Measurements from ENCODE around the gene PARP6.

DNA sequence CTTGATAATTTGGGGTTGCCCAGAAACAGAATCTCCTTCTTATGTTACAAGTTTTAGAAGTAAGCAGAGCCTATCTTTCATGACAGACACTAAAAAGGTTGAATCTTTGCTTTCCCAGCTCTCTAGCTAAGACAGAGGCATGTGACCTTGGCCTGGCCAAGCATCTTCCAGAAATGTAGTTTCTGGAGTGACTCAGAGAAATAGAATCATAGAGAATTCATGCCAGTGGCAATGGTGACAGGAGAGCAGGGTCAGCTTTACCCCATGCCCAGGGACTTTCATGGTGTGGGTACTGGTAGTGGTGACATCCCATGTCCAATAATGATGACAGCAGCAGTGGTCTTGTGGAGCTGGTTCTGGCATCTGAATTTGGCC, 4.0 kb upstream of the PARP6 start:
- TF ChIP-seq MAX (IDR thresholded peaks at IDR 0.05; ENCODE audit: low read depth), result no peak
- TF ChIP-seq CTCF (IDR thresholded peaks at IDR 0.05), result no peak
- TF ChIP-seq POLR2AphosphoS5 (IDR thresholded peaks at IDR 0.05; ENCODE audit: low read depth, low read length), result no peak
- no peak for TF ChIP-seq RAD21 (IDR thresholded peaks at IDR 0.05; ENCODE audit: low read length)
- TF ChIP-seq, protein P1, sequence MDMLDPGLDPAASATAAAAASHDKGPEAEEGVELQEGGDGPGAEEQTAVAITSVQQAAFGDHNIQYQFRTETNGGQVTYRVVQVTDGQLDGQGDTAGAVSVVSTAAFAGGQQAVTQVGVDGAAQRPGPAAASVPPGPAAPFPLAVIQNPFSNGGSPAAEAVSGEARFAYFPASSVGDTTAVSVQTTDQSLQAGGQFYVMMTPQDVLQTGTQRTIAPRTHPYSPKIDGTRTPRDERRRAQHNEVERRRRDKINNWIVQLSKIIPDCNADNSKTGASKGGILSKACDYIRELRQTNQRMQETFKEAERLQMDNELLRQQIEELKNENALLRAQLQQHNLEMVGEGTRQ (IDR thresholded peaks at IDR 0.05; ENCODE audit: borderline replicate concordance, low read depth, low read length), result no peak
- TF ChIP-seq SMC3 (IDR thresholded peaks at IDR 0.05; ENCODE audit: low read depth, low read length), result no peak
- TF ChIP-seq PBX3 (IDR thresholded peaks at IDR 0.05), result no peak
- TF ChIP-seq JUND (IDR thresholded peaks at IDR 0.05), result no peak
- no peak for TF ChIP-seq EZH2phosphoT487 (IDR thresholded peaks at IDR 0.05; ENCODE audit: borderline replicate concordance, low read depth)
- no peak for TF ChIP-seq GABPA (IDR thresholded peaks at IDR 0.05; ENCODE audit: low read depth)

Data from SK-N-SH (cell line).